Left hindlimb (tissue), 1 donor: ENCODE data around the gene TSHR.
A peak's percentile ranks its signal among the peaks of the same experiment; 100 is the strongest.

Source experiments
- DNase-seq: peaks from one replicate; pipeline ENCODE4 v3.0.0-alpha.2; 2018

Gene TSHR

GRCh38 chr14:81147140-81147897 is 191.9 kb downstream of the TSHR start:
- DNase-seq: no peak

- no peak for DNase-seq
Observed at GRCh38 chr14:81148635-81149034, 193.2 kb downstream of the TSHR start.

DNA sequence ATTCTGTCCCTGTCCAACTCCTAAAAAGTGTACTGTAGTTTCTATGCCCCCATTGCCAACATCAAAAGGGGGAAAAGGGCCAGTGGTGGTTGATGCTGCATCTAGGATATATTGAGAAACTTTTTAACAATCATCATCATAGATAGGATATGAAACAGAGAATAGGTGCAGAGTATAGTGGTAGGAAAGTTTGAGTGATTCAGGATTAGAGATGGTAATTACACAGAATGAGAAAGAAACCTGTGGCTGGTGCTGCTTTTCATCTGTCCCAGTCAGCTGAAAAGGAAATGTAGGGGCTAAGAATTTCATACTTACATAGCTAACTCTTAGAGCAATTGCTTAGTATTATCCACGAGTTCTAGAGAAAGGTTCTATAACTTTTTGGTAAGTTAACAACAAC is 197.8 kb downstream of the TSHR start:
- no peak for DNase-seq

DNA sequence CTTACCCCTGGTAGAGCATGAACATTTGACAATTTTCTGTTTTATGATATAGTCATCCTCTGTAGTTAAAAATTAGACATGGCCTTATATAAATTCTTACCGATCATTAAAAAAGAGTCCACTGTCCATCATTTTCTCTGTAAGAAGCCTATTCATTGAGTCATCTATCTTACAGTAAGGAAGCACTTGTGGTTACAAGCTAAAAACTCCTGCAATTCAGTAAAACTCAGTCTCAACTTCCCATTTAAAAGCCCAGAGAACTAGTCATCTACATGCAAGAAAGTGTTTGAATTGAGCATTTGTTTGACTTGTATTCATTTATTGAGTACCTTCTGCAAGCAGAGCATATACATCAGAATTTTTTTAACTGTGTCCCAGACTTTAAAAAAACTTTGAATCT is 202.0 kb downstream of the TSHR start:
- DNase-seq: no peak

- DNase-seq: peak; percentile 35
Observed at GRCh38 chr14:81161088-81161487, 205.7 kb downstream of the TSHR start.

- no peak for DNase-seq
Observed at GRCh38 chr14:81161749-81162148, 206.3 kb downstream of the TSHR start.

GRCh38 chr14:81162941-81163340 is 207.5 kb downstream of the TSHR start:
- no peak for DNase-seq

DNA sequence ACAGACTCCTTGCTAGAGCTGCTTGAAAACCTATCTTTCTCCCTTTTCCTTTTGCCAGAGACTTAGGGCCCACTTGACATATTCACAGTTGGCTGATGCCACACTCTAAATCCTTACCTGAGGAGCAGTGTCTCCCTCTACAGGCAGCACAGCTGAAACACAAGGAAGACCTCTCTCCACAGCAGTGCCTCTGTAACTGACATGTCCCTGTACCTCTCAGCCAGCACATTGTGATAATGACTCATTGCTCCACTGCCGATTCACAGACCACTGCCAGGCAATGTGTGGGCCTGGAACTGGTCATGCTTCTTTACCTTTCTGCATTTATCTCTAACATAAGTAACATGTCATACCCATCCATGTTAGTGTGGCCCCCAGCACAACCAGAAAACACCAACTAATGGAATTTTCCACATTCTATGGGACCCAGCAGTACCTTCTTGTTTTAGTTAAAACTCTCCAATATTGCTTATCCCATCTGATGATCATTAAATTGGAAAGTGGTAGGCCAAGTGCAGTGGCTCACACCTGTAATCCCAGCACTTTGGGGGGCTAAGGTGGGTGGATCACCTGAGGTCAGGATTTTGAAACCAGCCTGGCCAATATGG is 208.8 kb downstream of the TSHR start:
- DNase-seq: no peak

GRCh38 chr14:81165188-81165587 is 209.8 kb downstream of the TSHR start:
- DNase-seq: no peak

GRCh38 chr14:81166121-81166520 is 210.7 kb downstream of the TSHR start:
- DNase-seq: no peak

DNA sequence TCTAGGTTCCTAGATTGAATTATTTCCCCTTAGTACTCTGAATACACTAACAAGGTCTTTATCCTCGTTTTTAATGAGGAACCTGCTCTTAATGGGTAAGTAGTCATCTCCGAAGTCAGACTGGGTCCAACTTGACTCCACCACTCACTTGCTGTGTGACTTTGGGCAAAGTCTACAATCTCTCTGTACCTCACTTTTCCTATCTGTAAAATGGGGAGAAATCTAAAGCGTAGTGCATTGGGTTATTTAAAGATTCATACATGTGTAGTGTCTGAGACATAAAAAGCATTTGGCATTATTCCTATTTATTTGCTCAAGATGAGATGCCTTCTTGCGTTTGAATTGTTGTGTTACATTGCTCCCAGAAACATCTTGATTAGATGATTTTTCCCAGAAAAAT is 213.8 kb downstream of the TSHR start:
- DNase-seq: no peak

DNA sequence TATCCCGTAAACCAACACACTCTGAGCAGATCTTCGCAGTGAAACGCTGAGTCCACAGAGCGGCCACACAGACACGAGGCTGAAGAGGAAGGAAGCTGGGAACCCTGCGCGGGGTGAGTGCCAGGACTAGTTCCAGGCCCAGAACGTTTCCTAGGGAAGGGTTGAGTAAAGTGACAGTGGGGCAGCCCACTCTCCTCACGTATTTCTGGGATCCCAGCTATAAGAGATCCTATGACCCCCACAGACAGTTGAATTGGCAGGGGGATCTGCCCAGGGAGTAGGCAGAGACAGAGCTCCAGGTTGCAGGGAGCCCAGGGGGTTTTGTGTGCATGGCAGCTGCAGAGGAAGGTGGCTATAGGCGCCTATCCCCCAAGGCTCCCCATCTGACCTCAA is 214.3 kb downstream of the TSHR start:
- DNase-seq: peak; percentile 56

GRCh38 chr14:81170104-81170828 is 214.8 kb downstream of the TSHR start:
- DNase-seq: peak; percentile 93

GRCh38 chr14:81170829-81171195 is 215.4 kb downstream of the TSHR start:
- no peak for DNase-seq

- no peak for DNase-seq
Observed at GRCh38 chr14:81172353-81172752, 216.9 kb downstream of the TSHR start.

DNA sequence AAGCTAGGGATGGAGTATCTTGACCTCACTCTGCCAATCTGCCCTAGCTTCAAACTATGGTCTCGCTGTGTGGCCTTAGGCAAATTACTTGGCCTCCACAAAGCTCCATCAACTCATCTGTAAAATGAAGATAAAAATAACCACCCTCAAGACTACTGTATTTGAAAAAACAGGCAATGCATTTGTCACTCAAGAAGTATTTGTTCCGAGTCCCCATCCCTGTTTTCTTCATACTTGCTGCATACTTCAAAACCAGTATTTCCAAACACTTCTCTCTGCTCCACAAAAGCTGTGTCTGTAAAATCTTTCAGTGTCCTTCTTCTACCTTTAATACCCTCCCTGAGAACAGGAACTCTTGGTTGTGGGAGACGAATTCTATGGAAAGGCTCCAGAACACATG is 217.5 kb downstream of the TSHR start:
- no peak for DNase-seq

GRCh38 chr14:81176241-81176640 is 220.8 kb downstream of the TSHR start:
- DNase-seq: no peak

GRCh38 chr14:81177225-81177624 is 221.8 kb downstream of the TSHR start:
- no peak for DNase-seq

DNA sequence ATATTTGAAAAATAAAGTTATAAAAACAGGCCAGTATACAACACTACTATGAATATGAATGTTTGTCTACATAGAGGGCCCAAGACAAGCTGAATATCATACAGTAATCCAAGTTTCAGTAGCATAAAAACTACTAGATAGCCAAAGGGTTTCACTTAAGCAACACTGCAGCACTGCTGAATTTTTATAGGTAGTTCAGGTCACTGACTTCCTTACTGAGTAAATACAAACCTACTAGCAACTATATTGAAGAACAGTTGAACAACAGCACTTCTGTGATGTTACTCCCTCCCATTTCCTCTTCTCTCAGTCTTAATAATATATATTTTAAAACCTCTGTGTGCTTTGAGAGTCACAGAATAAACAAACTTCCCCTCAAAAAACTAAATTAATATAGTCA is 222.6 kb downstream of the TSHR start:
- no peak for DNase-seq

DNA sequence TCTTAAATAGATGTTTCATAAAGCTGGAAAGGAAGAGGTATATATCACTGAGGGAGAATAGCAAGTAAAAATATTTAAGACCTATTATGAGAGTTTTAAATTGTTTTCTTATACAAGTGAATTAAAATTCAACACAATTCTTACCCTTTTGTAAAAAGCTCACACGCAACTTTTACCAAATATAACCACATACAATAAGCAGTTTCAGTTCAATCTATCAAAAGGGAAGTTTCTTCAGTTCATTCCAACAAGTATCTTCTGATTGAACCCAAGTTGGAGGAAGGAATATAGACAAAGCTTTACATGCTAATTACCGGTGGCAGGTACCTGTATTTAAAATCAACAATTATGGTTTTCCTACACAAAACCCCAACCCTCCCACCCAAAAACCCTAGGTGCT is 224.2 kb downstream of the TSHR start:
- DNase-seq: no peak

DNA sequence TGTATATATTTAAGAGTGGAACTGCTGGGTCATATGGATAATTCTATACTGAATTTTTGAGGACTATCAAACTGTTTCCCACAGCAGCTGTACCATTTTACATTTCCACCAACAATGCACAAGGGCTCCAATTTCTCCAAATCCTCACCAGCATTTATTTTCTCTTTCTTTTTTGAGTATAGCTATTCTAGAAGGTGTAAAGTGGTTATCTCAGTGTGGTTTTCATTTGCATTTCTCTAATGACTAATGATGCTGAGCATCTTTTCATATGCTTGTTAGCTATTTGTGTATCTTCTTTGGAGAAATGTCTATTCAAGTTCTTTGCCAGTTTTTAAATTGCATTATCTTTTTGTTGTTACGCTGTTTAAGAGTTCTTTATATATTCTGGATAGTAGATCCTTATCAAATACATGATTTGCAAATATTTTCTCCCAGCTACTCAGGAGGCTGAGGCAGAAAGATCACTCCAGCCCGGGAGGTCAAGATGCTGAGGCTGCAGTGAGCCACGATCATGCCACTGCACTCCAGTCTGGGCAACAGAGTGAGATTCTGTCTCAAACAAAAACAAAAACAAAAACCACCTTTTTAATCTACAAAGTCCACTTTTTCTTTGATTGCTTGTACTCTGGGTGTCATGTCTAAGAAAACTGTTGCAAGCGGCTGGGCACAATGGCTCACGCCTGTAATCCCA is 232.6 kb downstream of the TSHR start:
- DNase-seq: no peak

DNA sequence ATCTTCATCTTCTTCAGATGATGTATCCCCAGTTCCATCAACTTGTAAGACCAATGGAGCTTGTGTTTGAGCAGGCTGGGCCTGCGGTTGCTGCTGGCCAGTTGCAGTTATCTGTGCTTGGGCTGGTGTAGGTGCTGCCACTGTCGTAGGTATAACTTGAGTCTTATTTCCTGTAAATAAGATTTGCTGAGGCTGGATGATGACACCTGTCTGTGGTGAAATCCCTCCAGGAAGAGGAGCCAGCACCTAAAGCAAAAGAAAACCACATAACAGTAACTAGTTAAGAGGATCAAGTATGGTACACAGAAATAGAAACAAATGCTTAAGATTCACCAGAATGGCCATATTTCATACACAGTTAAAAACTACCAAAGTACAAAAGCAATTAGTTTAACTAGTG is 237.2 kb downstream of the TSHR start:
- no peak for DNase-seq

GRCh38 chr14:81193924-81194633 is 238.7 kb downstream of the TSHR start:
- no peak for DNase-seq
